MG63 (cell line): ENCODE data around the gene MGAT4A. TPM values are rescaled to one million over a fixed set of nuclear protein-coding genes. Genes with fewer than 3 reads are reported as not detected.

Source experiments
- DNase-seq: peaks from one replicate; pipeline ENCODE4 v3.0.0-alpha.2; 2020
- H3K27me3 ChIP-seq: fragments of 250-450 bp; sonication (Bioruptor Pico); 2 replicates; pipeline ENCODE4 v1.5.1; 2020; ENCODE audit warnings: mild to moderate bottlenecking, moderate library complexity
- H3K36me3 ChIP-seq: fragments of 250-450 bp; sonication (Bioruptor Pico); 2 replicates; pipeline ENCODE4 v1.5.1; 2020; ENCODE audit warnings: mild to moderate bottlenecking, moderate library complexity
- H3K4me3 ChIP-seq: fragments of 250-450 bp; sonication (Bioruptor Pico); 2 replicates; pipeline ENCODE4 v1.5.1; 2020; ENCODE audit warnings: mild to moderate bottlenecking, moderate library complexity
- H3K9me3 ChIP-seq: fragments of 250-450 bp; sonication (Bioruptor Pico); 2 replicates; pipeline ENCODE4 v1.5.1; 2020; ENCODE audit warnings: mild to moderate bottlenecking, moderate library complexity
- total RNA-seq: library from RNA; depleted of rRNA; stranded (reverse); fragments of >200 nt; shearing (Covaris generic); gene quantifications from 2 replicates; pipeline ENCODE4 v1.2.3, GENCODE V29; 2014; ENCODE audit warnings: low replicate concordance

Gene MGAT4A
- total RNA-seq, 1 experiment from 2014 or later, result 2.2 TPM

- no peak overlapping the region for H3K4me3 ChIP-seq
- DNase-seq, result no peak
- H3K36me3 ChIP-seq, result no peaks in the 10 kb centered on the region
- H3K27me3 ChIP-seq, result no peaks in the 10 kb centered on the region
- H3K9me3 ChIP-seq, result no peaks in the 10 kb centered on the region
These were observed 10.6 kb downstream of the MGAT4A start for GRCh38 chr2:98720286-98720685.

- Histone ChIP-seq H3K9me3 (no peaks in the 10 kb centered on the region), H3K27me3 (no peaks in the 10 kb centered on the region), H3K4me3 (no peak overlapping the region), H3K36me3 (no peaks in the 10 kb centered on the region)
- DNase-seq, result no peak
These were observed 13.3 kb downstream of the MGAT4A start for GRCh38 chr2:98717621-98718020.

DNA sequence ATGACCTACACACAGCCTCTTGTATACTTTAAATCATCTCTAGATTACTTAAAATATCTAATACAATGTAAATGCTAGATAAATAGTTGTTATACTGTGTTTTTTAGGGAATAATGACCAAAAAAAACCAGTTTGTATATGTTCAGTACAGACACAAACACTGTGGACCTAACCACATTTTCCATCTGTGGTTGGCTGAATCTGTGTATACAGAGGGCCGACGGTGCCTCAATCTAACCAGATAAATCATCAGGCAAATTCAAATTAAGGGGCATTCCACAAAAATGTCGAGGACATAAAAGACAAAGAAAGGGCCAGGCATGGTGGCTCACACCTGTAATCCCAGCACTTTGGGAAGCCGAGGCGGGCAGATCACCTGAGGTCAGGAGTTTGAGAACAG is 14.1 kb downstream of the MGAT4A start:
- H3K27me3 ChIP-seq, result 0 out of 2 replicates have a peak, but pooled peaks cover 2% of the 10 kb centered on the region
- no peaks in the 10 kb centered on the region for H3K9me3 ChIP-seq
- DNase-seq, result no peak
- no peak overlapping the region for H3K4me3 ChIP-seq
- no peaks in the 10 kb centered on the region for H3K36me3 ChIP-seq

GRCh38 chr2:98715812-98716451 is 15.0 kb downstream of the MGAT4A start:
- Histone ChIP-seq H3K9me3 (no peaks in the 10 kb centered on the region), H3K27me3 (0 out of 2 replicates have a peak, but pooled peaks cover 2% of the 10 kb centered on the region), H3K4me3 (no peak overlapping the region), H3K36me3 (no peaks in the 10 kb centered on the region)
- DNase-seq, result no peak

GRCh38 chr2:98713332-98714015 is 17.5 kb downstream of the MGAT4A start:
- no peak for DNase-seq
- H3K4me3 ChIP-seq, result no peak overlapping the region
- no peaks in the 10 kb centered on the region for H3K36me3 ChIP-seq
- H3K9me3 ChIP-seq, result no peaks in the 10 kb centered on the region
- 0 out of 2 replicates have a peak, but pooled peaks cover 2% of the 10 kb centered on the region for H3K27me3 ChIP-seq

DNA sequence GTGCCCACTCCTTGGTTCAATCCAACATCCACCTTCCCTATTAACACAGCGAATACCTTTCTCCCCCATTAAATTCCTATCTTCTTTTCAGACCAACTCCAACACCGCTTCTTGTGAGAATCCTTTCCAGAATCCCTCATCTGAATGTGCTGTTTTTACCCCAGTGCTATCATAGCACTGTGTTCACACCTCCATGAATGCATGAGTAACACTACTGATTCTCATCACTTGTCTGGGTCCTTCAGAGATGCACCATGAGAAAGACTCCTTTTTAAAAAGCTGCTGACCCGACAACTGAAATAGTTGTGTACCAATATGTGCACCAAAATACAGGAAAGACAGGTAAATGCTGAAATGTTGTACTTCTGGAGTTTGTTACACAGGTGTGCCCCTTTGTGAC is 18.8 kb downstream of the MGAT4A start:
- Histone ChIP-seq H3K27me3 (0 out of 2 replicates have a peak, but pooled peaks cover 2% of the 10 kb centered on the region), H3K4me3 (no peak overlapping the region), H3K36me3 (no peaks in the 10 kb centered on the region), H3K9me3 (no peaks in the 10 kb centered on the region)
- DNase-seq, result no peak

GRCh38 chr2:98711506-98711905 is 19.4 kb downstream of the MGAT4A start:
- H3K36me3 ChIP-seq, result no peaks in the 10 kb centered on the region
- H3K9me3 ChIP-seq, result no peaks in the 10 kb centered on the region
- H3K27me3 ChIP-seq, result 0 out of 2 replicates have a peak, but pooled peaks cover 2% of the 10 kb centered on the region
- DNase-seq, result no peak
- H3K4me3 ChIP-seq, result no peak overlapping the region

DNA sequence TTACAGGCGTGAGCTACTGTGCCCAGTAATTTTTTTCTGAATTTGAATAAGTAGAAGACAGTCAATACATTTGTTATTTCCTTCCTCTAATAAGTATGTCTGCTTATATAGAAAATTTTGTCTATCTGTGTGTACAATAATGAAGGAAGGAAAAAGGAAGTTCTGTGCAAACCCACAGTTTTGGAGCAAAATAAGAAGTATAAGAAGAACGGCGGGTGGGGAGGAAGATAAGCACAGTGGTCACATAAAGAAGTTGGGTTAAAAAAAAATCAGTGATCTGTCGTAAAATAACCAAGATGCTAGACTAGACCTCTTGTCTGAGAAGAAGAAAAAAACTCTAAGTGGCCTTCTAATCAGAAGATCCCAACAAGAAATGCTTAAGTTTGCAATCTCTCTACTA is 20.2 kb downstream of the MGAT4A start:
- Histone ChIP-seq H3K9me3 (no peaks in the 10 kb centered on the region), H3K36me3 (no peaks in the 10 kb centered on the region), H3K27me3 (0 out of 2 replicates have a peak, but pooled peaks cover 2% of the 10 kb centered on the region), H3K4me3 (no peak overlapping the region)
- no peak for DNase-seq

DNA sequence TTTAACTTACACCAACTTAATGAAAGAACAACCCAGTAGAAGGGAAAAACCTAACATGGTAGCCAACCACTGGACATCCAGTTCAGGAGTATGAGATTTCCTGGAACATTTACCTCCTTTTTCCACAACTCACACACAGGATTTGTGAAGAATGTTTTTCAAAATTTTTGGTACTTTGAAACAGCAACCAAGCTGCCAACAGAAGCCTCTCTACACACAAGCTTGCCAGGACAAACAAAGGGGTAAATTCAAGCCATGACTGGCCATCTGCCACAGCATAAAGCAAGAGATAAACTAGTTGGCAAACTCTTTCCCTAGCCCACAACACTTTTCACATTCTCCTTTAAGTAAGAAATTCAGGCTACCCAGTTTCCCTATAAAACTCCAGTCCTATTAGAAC is 21.4 kb downstream of the MGAT4A start:
- DNase-seq, result peak; percentile 72

DNA sequence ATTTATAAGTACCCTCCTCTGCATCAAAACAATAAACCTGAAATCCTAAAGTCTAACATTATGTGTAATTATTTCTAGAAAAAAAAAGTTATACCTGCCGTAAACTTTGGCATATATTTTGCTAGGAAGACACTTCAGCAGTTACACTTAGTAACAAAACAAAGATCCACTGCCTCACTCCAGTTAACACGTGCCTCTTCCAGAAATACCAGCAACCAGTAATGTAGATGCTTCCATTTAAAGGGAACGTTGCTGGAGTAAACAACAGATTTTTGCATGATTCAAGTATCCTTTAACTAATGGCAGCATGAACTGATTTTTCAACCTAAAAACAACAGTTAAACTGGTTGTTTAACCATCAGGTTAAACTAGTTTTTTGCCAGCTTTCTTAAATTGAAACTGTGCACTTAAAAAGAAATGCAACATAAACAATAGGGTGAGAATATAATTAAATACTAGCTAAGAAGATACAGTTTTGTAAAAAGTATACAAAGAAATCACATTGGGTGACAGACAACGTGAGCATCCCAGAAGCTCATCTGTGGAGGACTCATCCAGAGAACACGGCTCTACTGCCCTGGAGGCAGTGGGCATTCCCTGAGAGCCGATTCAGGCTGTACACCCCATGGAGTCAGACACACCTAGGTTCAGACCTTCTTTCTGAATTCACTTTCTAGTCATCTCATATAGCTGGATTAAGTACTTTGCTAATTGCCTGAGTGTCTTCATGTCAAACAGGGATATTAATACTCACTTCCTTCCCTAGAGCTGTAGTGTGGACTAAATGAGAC is 22.3 kb downstream of the MGAT4A start:
- Histone ChIP-seq H3K4me3 (no peak overlapping the region), H3K9me3 (no peaks in the 10 kb centered on the region), H3K27me3 (0 out of 2 replicates have a peak, but pooled peaks cover 2% of the 10 kb centered on the region), H3K36me3 (no peaks in the 10 kb centered on the region)
- no peak for DNase-seq

More for the DNA sequence above, 21.4 kb downstream of the MGAT4A start:
- Histone ChIP-seq H3K27me3 (0 out of 2 replicates have a peak, but pooled peaks cover 2% of the 10 kb centered on the region), H3K36me3 (no peaks in the 10 kb centered on the region), H3K9me3 (no peaks in the 10 kb centered on the region), H3K4me3 (no peak overlapping the region)

GRCh38 chr2:98706591-98706990 is 24.3 kb downstream of the MGAT4A start:
- DNase-seq, result no peak
- H3K36me3 ChIP-seq, result no peaks in the 10 kb centered on the region
- no peak overlapping the region for H3K4me3 ChIP-seq
- H3K27me3 ChIP-seq, result no peaks in the 10 kb centered on the region
- H3K9me3 ChIP-seq, result no peaks in the 10 kb centered on the region

DNA sequence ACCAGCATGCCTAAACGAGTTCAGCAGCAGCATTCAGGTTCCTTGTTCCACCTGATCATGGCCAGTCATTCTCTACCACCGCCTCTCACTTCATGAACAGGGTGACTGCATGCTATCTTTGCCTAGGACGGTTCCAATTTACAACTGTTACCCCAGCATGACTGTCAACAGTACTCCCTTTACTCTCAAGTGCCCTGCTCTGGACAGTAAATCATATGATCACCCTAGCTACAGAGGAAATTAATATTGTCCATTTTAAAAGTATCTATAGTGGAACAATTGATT is 25.7 kb downstream of the MGAT4A start:
- H3K36me3 ChIP-seq, result no peaks in the 10 kb centered on the region
- H3K4me3 ChIP-seq, result no peak overlapping the region
- no peak for DNase-seq
- no peaks in the 10 kb centered on the region for H3K9me3 ChIP-seq
- H3K27me3 ChIP-seq, result no peaks in the 10 kb centered on the region

DNA sequence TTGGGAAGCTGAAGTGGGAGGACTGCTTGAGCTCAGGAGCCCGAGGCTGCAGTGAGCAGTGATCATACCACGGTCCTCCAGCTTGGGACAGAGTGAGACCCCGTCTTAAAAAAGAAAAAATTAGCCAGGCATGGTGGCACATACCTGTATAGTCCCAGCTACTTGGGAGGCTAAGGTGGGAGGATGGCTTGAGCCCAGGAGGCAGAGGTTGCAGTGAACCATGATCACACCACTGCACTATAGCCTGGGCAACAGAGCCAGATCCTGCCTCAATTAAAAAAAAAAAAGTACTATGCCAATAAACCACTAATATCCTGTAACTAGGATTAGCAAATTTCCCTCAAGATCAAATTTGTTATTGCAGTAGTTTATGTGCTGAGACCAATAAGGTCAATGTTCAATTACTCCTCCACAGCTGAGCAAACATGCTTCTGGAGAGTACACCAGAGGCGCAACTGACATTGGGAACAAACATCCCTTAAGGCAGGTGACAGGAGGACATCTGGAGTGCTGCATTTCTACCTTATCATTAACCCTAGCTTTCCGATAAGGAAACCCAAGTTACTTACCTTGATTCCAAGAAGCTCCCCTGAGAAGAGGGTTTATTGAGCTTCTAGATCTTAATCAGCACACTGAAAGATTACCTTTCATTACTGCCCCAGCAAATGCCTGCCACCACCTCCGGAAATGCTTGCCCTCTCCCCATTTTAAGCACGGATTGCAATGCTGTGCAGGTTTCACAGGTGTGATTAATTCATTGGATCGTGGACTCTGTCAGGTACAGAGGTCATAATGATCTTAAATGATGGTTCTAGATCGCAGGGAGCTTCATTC is 26.2 kb downstream of the MGAT4A start:
- no peak for DNase-seq
- no peaks in the 10 kb centered on the region for H3K27me3 ChIP-seq
- no peaks in the 10 kb centered on the region for H3K36me3 ChIP-seq
- H3K4me3 ChIP-seq, result no peak overlapping the region
- no peaks in the 10 kb centered on the region for H3K9me3 ChIP-seq

- Histone ChIP-seq H3K36me3 (no peaks in the 10 kb centered on the region), H3K27me3 (no peaks in the 10 kb centered on the region), H3K9me3 (no peaks in the 10 kb centered on the region), H3K4me3 (no peak overlapping the region)
- no peak for DNase-seq
These were observed 27.2 kb downstream of the MGAT4A start for GRCh38 chr2:98703738-98704137.

DNA sequence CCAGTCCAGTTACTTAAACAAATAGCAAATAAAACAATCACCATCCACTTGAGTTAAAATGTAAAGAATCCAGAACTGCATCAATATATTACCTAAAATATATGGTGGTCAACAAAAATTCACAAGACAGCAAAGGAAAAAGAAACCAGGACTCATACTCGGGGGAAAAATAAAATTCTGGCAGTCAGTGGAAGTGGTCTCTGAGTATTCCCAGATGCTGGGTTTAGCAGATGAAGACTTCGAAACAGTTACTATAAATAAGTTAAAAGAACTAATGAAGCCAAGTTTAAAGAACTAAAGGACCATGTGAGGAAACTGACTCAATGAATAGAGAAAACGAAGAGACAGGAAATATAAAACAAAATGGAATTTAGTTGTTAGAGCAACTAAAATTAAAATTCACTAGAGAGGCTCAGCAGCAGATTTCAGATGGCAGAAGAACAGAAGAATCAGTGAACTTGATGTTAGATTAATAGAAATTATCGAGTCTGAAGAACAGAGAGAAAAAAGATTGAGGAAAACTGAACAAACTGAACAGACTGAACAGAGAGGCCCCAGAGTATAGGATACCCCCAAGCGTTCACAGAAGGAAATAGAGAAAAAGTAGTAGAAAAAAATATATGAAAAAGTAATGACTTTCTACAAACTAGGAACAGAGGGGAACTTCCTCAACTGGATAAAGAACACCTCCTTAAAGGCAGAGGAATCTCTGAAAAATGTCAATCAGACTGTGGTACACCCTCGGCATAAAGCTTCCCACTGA is 27.9 kb downstream of the MGAT4A start:
- no peak for DNase-seq
- H3K27me3 ChIP-seq, result no peaks in the 10 kb centered on the region
- H3K4me3 ChIP-seq, result no peak overlapping the region
- no peaks in the 10 kb centered on the region for H3K36me3 ChIP-seq
- no peaks in the 10 kb centered on the region for H3K9me3 ChIP-seq

DNA sequence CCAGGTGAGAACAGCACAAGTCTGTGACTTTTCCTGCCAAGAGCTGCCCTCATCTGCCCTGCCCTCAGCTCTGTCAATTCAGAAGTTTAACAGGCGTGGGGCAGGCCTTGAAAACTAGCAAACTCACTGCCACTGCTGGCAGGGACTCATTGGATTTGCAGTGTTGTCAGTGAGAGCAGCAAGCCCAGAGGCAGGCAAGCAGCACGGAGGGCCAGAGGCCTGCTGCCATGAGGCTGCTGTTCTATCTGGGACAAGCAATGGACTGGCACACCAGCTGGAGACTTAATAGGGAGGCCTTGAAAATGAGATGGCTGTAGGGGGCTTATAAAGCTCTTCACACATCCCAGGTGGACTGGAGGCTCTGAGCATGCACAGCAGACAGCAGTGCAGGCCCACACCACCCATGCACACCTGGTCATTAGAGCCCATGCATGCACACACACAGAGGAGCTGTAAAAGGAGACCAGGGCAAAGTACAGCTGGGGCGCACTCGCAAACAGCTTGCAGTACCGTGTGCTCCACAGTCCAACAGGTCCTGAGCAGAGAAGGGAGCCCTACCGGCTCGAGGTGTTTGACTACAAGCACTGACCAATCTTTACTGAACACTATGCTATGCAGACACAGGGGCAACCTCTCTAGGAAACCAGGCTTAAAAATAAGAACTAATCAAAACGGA is 28.7 kb downstream of the MGAT4A start:
- Histone ChIP-seq H3K36me3 (no peaks in the 10 kb centered on the region), H3K4me3 (no peak overlapping the region), H3K9me3 (no peaks in the 10 kb centered on the region), H3K27me3 (no peaks in the 10 kb centered on the region)
- DNase-seq, result no peak
